ENCODE measurements around the gene SGSM2. TPM values are rescaled to one million over a fixed set of nuclear protein-coding genes. Genes with fewer than 3 reads are reported as not detected.

SGSM2 gene
- total and polyA plus RNA-seq, 12 donors: 16.3 to 393 (median 52.9) TPM

DNA sequence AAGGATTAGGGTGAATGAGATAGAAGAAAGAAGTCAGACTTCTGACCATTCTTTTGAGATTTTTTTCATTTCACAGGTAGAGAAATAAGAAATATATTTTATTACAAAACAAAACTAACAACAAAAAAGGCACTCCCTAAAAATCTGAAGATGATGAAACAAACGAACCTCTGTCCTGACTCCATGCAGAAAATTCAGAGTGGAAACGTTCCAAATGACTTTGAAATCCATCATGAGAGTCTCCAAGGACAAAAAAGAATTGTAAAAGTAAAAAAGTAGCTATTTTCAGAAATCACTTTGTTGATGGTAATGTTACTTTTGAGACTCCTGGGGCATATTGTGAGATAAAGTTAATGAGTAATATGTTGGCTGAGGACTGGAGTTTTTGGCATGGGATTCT is 89.9 kb downstream of the SGSM2 start:
- H3K36me3 ChIP-seq (replicated peaks in 1 of 2): no peaks in the 10 kb centered on the region
- H3K4me3 ChIP-seq: no peak overlapping the region
- no peaks in the 10 kb centered on the region for H3K9me3 ChIP-seq (replicated peaks in 1 of 3)
- H3K27me3 ChIP-seq: no peaks in the 10 kb centered on the region
- intact Hi-C loops (cut with DNase I): no loop called here
- WGBS, 4 donors: 24 to 33% (median 28%) methylated on average over 2 of the region's 2 CpGs
- DNase-seq: no peak
- H3K4me1 ChIP-seq (replicated peaks in 1 of 2): peaks cover 6 to 10% of the 10 kb centered on the region in 2 donors
- no peak for TF ChIP-seq POLR2A (IDR thresholded peaks at IDR 0.05)
- TF ChIP-seq, protein P1, sequence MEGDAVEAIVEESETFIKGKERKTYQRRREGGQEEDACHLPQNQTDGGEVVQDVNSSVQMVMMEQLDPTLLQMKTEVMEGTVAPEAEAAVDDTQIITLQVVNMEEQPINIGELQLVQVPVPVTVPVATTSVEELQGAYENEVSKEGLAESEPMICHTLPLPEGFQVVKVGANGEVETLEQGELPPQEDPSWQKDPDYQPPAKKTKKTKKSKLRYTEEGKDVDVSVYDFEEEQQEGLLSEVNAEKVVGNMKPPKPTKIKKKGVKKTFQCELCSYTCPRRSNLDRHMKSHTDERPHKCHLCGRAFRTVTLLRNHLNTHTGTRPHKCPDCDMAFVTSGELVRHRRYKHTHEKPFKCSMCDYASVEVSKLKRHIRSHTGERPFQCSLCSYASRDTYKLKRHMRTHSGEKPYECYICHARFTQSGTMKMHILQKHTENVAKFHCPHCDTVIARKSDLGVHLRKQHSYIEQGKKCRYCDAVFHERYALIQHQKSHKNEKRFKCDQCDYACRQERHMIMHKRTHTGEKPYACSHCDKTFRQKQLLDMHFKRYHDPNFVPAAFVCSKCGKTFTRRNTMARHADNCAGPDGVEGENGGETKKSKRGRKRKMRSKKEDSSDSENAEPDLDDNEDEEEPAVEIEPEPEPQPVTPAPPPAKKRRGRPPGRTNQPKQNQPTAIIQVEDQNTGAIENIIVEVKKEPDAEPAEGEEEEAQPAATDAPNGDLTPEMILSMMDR (IDR thresholded peaks at IDR 0.05): no peak
- H3K27ac ChIP-seq: peak overlapping the region in 1 of 5 donors; percentile 27

DNA sequence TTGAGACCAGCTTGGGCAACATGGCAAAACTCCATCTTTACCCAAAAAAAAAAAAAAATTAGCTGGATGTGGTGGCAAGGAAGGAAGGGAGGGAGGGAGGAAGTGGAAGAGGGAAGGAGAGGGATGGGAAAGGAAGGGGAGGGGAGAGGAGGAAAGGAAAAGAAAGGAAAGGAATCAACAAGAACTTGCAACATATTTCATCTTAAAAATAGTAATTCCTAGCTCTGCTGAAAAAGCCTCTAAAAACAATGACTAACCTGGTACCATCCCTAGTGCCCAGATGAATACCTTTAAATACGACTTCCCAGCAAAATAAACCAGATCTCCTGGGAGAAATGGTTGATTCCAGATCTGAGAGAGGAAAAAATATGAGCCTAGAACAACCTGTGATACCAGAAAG is 90.6 kb downstream of the SGSM2 start:
- no peak for TF ChIP-seq POLR2A (IDR thresholded peaks at IDR 0.05)
- TF ChIP-seq, protein P1 (IDR thresholded peaks at IDR 0.05): no peak
- no peak for DNase-seq
- H3K4me3 ChIP-seq: no peak overlapping the region
- no peaks in the 10 kb centered on the region for H3K27me3 ChIP-seq
- H3K9me3 ChIP-seq (replicated peaks in 1 of 3): no peaks in the 10 kb centered on the region
- intact Hi-C loops (cut with DNase I): no loop called here
- WGBS, 4 donors: 87 to 91% (median 89%) methylated on average over 1 of the region's 1 CpG
- H3K27ac ChIP-seq: no peak overlapping the region
- peaks cover 6 to 10% of the 10 kb centered on the region in 2 donors for H3K4me1 ChIP-seq (replicated peaks in 1 of 2)
- no peaks in the 10 kb centered on the region for H3K36me3 ChIP-seq (replicated peaks in 1 of 2)

Small RNAs within 50 kb of the gene (small RNA-seq; reads per million reads assigned to genes)
- gene AC006435.3 (0 reads per million in 2 donors), gene AC006435.4 (0 reads per million in 2 donors), gene SNORD91A (2,915 to 3,117 reads per million in 2 donors), gene SNORD91B (247 to 362 reads per million in 2 donors)

Other genes with a start within 250 kb of the SGSM2 start
- gene SMG6, start 33.7 kb upstream of the SGSM2 start, total RNA-seq: 10 to 100 TPM; 15.9 to 85.1 (median 44.0) TPM
- gene SMG6, start 33.7 kb upstream of the SGSM2 start, polyA plus RNA-seq: 10 to 100 TPM; 37.6 to 46.3 (median 44.0) TPM
- 10 to 100 TPM in 8 of 9 donors, 1 to 10 TPM in 1; 9.3 to 58.6 (median 18.2) TPM for gene SRR, start 33.6 kb upstream of the SGSM2 start, total RNA-seq
- gene SRR, start 33.6 kb upstream of the SGSM2 start, polyA plus RNA-seq: 10 to 100 TPM in 1 of 3 donors, 1 to 10 TPM in 2; 3.8 to 18.0 (median 4.3) TPM
- 10 to 100 TPM; 19.7 to 74.6 (median 26.5) TPM for gene TSR1, start 1.0 kb upstream of the SGSM2 start, total RNA-seq
- 10 to 100 TPM; 12.7 to 29.7 (median 13.6) TPM for gene TSR1, start 1.0 kb upstream of the SGSM2 start, polyA plus RNA-seq
- 10 to 100 TPM in 7 of 9 donors, 1 to 10 TPM in 2; 3.5 to 43.9 (median 20.5) TPM for gene MNT, start 63.6 kb downstream of the SGSM2 start, total RNA-seq
- 10 to 100 TPM in 1 of 3 donors, 1 to 10 TPM in 2; 4.9 to 30.6 (median 7.7) TPM for gene MNT, start 63.6 kb downstream of the SGSM2 start, polyA plus RNA-seq
- 10 to 100 TPM; 15.3 to 94.7 (median 32.6) TPM for gene METTL16, start 174.4 kb downstream of the SGSM2 start, total RNA-seq
- gene METTL16, start 174.4 kb downstream of the SGSM2 start, polyA plus RNA-seq: 10 to 100 TPM; 27.2 to 36.2 (median 33.9) TPM

All from adrenal gland (tissue), 12 donors.